Activated CD4-positive, alpha-beta T cell treated with anti-CD3 and anti-CD28 coated beads, Interleukin-2, amount 50 U/mL, for 48 hours (primary cell): ENCODE data around the gene RNF180.
"Not testable (repeated sequence)": the region's sequence is repeated elsewhere in the genome, so short reads cannot be mapped to it uniquely, and the experiment has no call there.

Source experiments
- DNase-seq, 2 experiments: peaks; one replicate each; pipeline ENCODE4 v3.0.0-alpha.2; 2020

The RNF180 gene

GRCh38 chr5:64286381-64286780, 120.7 kb downstream of the RNF180 start:
- no peak for DNase-seq

GRCh38 chr5:64288496-64288895, 122.9 kb downstream of the RNF180 start:
- DNase-seq = not testable (repeated sequence)

- no peak for DNase-seq
Measured at GRCh38 chr5:64292611-64293215, 127.1 kb downstream of the RNF180 start.

- DNase-seq = no peak
Measured at GRCh38 chr5:64295101-64295500, 129.5 kb downstream of the RNF180 start.

- DNase-seq = no peak
Measured at GRCh38 chr5:64298586-64298985, 132.9 kb downstream of the RNF180 start.

GRCh38 chr5:64299805-64300204, 134.2 kb downstream of the RNF180 start:
- no peak for DNase-seq

- no peak for DNase-seq
Measured at GRCh38 chr5:64301566-64301965, 135.9 kb downstream of the RNF180 start.

- no peak for DNase-seq
Measured at GRCh38 chr5:64308135-64308534, 142.5 kb downstream of the RNF180 start.

- no peak for DNase-seq
Measured at GRCh38 chr5:64312491-64312890, 146.8 kb downstream of the RNF180 start.

- no peak for DNase-seq
Measured at GRCh38 chr5:64315778-64316177, 150.1 kb downstream of the RNF180 start.

- DNase-seq = no peak
Measured at GRCh38 chr5:64318175-64318574, 152.5 kb downstream of the RNF180 start.

- no peak for DNase-seq
Measured at GRCh38 chr5:64323591-64323990, 157.9 kb downstream of the RNF180 start.

GRCh38 chr5:64330728-64331231, 165.1 kb downstream of the RNF180 start:
- no peak for DNase-seq

- DNase-seq = no peak
Measured at GRCh38 chr5:64331597-64332277, 166.1 kb downstream of the RNF180 start.

- no peak for DNase-seq
Measured at GRCh38 chr5:64333886-64334285, 168.2 kb downstream of the RNF180 start.

- DNase-seq = no peak
Measured at GRCh38 chr5:64339769-64340168, 174.1 kb downstream of the RNF180 start.

GRCh38 chr5:64340293-64340692, 174.7 kb downstream of the RNF180 start:
- DNase-seq = no peak

- DNase-seq = no peak
Measured at GRCh38 chr5:64341340-64341739, 175.7 kb downstream of the RNF180 start.

- no peak for DNase-seq
Measured at GRCh38 chr5:64344501-64344900, 178.9 kb downstream of the RNF180 start.

- DNase-seq = no peak
Measured at GRCh38 chr5:64347309-64347708, 181.7 kb downstream of the RNF180 start.

- DNase-seq = no peak
Measured at GRCh38 chr5:64364426-64364825, 198.8 kb downstream of the RNF180 start.

GRCh38 chr5:64384765-64385164, 219.1 kb downstream of the RNF180 start:
- no peak for DNase-seq

- DNase-seq = no peak
Measured at GRCh38 chr5:64397552-64397951, 231.9 kb downstream of the RNF180 start.

- not testable (repeated sequence) for DNase-seq
Measured at GRCh38 chr5:64398735-64399134, 233.1 kb downstream of the RNF180 start.
